ENCODE data around the gene EXOC3.
"Not testable (repeated sequence)": the region's sequence is repeated elsewhere in the genome, so short reads cannot be mapped to it uniquely, and the experiment has no call there.

EXOC3 gene

DNA sequence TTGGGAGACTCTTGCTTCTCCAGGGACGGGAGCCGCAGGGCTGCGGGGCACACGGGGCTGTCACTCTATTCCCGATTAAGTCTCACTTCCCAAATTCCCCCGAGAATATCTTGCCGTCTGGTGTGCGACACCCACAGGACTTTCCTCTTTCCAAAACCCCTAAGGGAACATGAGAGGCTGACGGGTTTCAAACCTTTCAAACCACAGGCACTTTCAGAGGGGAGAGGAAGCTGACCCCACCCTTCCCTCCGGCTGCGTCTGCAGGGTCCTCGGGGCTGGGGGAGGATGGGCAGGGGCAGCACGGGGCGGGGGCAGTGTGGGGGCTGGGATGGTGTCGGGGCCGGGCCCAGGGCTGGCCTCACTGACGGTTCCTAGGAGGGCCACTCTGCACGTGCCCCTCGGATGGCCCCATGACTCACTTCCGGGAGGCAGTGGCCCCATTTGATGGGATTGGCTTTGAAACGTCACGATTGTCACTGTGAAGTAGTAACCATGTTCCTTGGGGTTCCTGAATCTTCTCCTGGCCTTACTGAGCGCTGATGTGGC lies 43.0 kb downstream of the EXOC3 start:
- no peak overlapping the region for H3K27ac ChIP-seq
- TF ChIP-seq, protein P1, sequence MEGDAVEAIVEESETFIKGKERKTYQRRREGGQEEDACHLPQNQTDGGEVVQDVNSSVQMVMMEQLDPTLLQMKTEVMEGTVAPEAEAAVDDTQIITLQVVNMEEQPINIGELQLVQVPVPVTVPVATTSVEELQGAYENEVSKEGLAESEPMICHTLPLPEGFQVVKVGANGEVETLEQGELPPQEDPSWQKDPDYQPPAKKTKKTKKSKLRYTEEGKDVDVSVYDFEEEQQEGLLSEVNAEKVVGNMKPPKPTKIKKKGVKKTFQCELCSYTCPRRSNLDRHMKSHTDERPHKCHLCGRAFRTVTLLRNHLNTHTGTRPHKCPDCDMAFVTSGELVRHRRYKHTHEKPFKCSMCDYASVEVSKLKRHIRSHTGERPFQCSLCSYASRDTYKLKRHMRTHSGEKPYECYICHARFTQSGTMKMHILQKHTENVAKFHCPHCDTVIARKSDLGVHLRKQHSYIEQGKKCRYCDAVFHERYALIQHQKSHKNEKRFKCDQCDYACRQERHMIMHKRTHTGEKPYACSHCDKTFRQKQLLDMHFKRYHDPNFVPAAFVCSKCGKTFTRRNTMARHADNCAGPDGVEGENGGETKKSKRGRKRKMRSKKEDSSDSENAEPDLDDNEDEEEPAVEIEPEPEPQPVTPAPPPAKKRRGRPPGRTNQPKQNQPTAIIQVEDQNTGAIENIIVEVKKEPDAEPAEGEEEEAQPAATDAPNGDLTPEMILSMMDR (conservative IDR thresholded peaks at IDR 0.05), result no peak

DNA sequence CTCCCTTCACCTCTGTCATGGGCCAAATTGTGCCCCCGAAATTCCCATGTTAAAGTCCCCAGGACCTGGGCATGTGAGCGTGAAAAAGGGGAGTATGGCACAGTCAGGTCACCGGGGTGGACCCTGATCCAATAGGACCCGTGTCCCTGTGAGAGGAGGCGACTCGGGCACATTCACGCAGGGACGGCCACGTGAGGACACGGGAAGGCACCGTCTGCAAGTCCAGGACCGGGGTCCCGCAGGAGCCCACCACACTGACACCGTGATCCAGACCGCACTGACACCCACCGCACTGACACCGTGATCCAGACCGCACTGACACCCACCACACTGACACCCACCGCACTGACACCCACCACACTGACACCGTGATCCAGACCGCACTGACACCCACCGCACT lies 43.6 kb downstream of the EXOC3 start:
- H3K27ac ChIP-seq, result not testable (repeated sequence)

- TF ChIP-seq, protein P1 (conservative IDR thresholded peaks at IDR 0.05), result no peak
- no peak overlapping the region for H3K27ac ChIP-seq
Observed at GRCh38 chr5:488241-488640, 45.3 kb downstream of the EXOC3 start.

DNA sequence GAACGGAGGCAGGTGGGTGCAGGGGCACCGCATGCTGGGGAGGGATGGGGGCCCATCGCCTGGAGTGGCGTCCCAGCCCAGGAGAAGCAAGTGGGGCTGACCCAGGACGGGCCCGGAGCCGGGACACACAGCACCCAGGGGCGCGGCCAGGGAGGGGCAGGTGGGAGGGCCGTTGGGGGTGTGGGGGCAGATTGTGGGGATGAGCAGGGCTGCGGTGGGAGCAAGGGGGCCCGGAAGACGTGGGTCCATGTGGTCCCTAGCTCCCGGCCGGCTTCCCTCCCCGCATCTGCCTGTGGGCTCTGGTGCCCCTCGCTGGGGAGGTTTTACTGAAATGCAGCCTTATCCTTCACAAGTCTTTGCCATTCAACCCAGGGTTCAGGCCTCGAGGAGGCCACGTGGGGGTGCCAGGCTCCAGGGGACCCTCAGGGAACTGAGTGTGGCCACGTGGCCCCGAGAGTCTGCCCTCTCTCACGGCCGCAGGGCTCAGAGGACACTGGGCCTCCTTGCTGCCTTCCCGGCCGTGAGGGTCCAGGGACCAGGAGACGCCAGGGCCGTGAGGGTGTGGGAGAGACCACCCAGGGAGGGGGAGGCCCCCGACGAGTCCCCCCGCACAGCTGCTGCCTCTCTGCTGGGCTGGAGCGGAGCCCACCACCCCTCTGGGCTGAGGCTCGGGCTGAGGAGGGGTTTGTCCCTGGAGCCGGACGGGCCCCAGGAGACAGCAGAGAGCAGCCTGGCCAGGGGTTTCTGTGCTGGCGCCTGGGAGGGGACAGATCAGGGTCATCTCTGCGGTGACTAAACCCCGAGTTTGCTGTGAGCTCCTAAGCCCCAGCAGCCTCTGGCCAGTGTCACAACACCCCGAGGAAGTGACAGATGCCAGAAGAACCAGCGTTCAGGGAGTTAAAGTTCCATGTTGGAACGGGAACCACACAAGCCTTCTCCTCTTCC lies 46.0 kb downstream of the EXOC3 start:
- TF ChIP-seq, protein P1 (conservative IDR thresholded peaks at IDR 0.05), result no peak
- no peak overlapping the region for H3K27ac ChIP-seq

DNA sequence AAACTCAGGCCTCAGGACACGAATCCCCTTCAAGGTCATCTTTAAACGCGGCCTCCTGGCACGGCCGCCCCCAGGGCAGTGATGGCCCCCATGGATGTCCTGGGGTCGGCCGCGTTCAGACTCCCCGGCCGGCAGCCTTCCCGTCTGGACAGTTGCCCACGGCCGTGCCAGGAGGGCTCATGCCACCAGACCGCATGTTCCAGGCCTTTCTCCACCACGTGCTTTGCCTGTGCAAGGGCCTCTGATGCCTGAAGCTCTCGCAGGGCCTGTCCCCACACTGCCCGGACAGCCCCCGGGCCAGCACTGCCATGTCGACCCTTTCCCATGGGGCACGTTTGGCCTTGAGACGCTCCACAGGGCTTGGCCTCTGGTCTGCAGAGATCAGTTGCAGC lies 46.7 kb downstream of the EXOC3 start:
- TF ChIP-seq, protein P1 (conservative IDR thresholded peaks at IDR 0.05), result no peak

DNA sequence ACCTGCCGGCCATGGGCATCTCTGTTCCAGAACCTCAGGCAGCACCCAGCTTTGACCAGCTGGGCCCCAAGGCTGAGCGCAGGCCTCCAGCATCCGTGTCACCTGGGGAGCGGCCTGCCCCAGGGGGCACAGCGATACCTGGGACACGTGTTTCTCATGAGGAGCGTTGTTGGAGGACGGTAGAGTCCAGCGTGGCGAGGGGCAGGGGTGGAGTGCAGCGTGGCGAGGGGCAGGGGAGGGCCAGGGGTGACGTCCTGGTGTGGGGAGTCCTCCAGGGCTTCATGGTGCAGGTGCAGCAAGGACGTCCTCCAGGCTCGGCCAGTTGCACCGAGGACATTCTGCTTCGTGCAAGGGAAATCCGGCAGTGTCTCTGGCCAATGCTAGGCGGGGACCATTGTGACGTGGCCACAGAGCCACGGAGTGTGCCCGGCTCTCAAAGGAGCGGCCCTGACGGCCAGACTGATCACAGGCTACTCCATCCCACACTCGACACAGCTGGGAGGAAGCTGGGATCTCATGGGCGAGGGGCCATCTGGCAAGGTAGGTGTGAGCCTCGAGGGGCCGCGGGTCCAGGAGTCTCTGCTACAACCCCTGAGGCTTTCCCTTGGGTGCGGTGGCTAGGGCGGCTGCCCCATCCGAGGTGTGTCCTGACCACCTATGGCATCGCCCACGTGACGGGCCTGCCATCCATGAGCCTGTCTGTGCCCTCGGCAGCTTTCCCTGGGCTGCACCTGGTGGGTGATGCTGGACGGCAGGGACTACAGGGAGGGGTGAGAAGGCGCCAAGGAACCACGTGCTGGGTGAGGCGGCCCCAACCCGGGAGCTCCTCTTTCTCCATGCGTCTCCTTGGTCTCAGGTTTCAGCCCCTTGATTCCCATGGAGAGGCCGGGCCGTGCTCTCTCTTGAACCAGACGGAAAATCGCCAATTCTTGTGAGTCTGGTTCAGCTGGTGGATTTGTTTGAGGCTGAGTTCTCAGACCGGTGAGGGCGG lies 47.4 kb downstream of the EXOC3 start:
- TF ChIP-seq, protein P1 (conservative IDR thresholded peaks at IDR 0.05), result no peak
- H3K27ac ChIP-seq, result no peak overlapping the region

More for the DNA sequence above, 46.7 kb downstream of the EXOC3 start:
- H3K27ac ChIP-seq, result no peak overlapping the region

DNA sequence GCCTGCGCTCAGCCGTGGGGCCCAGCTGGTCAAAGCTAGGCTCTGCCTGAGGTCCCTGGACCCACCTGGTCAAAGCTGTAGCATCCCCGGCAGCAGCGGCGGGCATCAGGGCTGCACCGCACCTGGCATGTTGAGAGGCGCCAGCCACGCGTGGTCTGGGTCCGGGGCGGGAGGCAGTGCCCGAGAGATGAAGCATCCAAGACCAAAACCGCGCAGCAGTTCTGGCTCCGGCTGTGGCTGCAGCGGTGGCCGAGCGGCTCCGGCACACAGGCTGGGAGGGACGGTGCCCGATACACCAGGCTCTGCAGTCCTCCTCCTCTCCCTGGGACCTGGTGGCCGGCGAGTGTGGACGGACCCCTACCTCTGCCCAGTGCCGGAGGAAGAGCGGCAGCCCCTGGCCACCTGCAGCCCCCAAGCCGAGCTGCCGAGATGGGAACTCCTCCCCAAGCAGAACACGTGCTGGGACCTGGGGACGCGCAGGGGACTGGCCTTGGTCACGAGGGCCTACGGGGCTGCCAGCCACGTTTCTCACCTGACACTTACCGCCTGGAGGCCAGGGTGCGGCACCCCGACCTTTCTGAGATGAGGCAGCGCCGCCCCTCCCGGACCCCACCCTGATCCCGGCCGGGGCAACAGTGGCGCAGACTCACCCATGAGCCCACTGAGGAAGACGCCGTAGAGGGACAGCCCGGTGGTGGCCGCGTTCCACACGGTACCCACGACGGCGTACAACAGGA lies 48.3 kb downstream of the EXOC3 start:
- TF ChIP-seq, protein P1 (conservative IDR thresholded peaks at IDR 0.05), result no peak
- no peak overlapping the region for H3K27ac ChIP-seq

All from VCaP (cell line).